GM23338 (cell line): ENCODE results near the gene CCR5.

ENCODE experiments used
- EZH2 ChIP-seq: fragments of 200-600 bp; sonication (generic); IDR thresholded peaks from one replicate; pipeline ENCODE4 v1.8.0; 2017; ENCODE audit warnings: antibody characterized with exemption, mild to moderate bottlenecking, low read depth; ENCODE audit not compliant: unreplicated experiment
- POLR2AphosphoS5 ChIP-seq: IDR thresholded peaks from 2 replicates; pipeline ENCODE4 v1.6.1; 2016; ENCODE audit warnings: antibody characterized with exemption, low read depth
- TF ChIP-seq, protein P1 (sequence below), 2 experiments: fragments of 200-600 bp in 1 of 2; sonication (generic) in 1 of 2; conservative IDR thresholded peaks; 2 replicates each; pipeline versions ENCODE4 v1.5.1 to v1.6.1; 2016 to 2017; ENCODE audit warnings: antibody characterized with exemption in 2 of 2, low read depth in 2 of 2, mild to moderate bottlenecking in 2 of 2, moderate library complexity in 1 of 2

GRCh38 chr3:46338840-46339239, 31.9 kb upstream of the CCR5 start:
- TF ChIP-seq, protein P1, sequence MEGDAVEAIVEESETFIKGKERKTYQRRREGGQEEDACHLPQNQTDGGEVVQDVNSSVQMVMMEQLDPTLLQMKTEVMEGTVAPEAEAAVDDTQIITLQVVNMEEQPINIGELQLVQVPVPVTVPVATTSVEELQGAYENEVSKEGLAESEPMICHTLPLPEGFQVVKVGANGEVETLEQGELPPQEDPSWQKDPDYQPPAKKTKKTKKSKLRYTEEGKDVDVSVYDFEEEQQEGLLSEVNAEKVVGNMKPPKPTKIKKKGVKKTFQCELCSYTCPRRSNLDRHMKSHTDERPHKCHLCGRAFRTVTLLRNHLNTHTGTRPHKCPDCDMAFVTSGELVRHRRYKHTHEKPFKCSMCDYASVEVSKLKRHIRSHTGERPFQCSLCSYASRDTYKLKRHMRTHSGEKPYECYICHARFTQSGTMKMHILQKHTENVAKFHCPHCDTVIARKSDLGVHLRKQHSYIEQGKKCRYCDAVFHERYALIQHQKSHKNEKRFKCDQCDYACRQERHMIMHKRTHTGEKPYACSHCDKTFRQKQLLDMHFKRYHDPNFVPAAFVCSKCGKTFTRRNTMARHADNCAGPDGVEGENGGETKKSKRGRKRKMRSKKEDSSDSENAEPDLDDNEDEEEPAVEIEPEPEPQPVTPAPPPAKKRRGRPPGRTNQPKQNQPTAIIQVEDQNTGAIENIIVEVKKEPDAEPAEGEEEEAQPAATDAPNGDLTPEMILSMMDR (conservative IDR thresholded peaks at IDR 0.05; ENCODE audit: low read depth in 2 of 2): no peak
- TF ChIP-seq EZH2: no peak
- TF ChIP-seq POLR2AphosphoS5: no peak
